ENCODE results near the gene BOD1. TPM values are rescaled to one million over a fixed set of nuclear protein-coding genes. Genes with fewer than 3 reads are reported as not detected.
A peak's percentile ranks its signal among the peaks of the same experiment; 100 is the strongest.

Gene BOD1
- 10 to 100 TPM; 37.3 to 55.1 (median 44.7) TPM for total RNA-seq

DNA sequence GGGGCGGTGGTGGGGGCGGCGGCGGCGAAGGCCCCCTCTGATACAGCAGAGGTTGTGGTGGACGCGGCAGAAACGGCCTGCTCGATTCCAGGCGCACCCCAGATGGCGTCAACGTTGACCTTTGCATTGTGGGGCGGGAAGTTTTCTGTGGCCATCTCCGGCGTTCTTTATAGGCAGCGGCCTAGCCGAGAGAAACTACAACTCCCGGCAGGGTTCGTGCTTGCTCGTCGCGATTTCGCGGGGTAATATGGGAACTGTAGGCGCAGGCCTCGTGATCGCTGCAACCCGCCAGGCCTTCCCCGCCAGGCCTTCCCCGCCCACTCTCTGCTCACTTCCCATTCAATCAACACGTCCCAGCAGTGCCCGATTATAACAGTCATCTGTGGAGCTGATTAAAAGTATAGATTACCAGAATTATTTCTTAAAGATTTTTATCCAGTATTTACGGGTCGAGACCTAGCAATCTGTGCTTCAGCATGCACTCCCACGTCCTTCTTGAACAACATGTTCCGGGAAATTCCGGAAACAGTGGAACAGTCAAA, at the start of gene BOD1:
Gene BOD1 (minus strand): TSS at position 74 of the 542 bp plus-strand sequence. CDS start 214 bp downstream, outside the sequence.
- H3K9me3 ChIP-seq, result no peaks in the 10 kb centered on the region
- TF ChIP-seq EP300 (IDR thresholded peaks at IDR 0.05) (peak; percentile 79 to 89), POLR2A (IDR thresholded peaks at IDR 0.05) (peak in 1 of 2 donors; percentile 40)
- TF ChIP-seq, protein P1, sequence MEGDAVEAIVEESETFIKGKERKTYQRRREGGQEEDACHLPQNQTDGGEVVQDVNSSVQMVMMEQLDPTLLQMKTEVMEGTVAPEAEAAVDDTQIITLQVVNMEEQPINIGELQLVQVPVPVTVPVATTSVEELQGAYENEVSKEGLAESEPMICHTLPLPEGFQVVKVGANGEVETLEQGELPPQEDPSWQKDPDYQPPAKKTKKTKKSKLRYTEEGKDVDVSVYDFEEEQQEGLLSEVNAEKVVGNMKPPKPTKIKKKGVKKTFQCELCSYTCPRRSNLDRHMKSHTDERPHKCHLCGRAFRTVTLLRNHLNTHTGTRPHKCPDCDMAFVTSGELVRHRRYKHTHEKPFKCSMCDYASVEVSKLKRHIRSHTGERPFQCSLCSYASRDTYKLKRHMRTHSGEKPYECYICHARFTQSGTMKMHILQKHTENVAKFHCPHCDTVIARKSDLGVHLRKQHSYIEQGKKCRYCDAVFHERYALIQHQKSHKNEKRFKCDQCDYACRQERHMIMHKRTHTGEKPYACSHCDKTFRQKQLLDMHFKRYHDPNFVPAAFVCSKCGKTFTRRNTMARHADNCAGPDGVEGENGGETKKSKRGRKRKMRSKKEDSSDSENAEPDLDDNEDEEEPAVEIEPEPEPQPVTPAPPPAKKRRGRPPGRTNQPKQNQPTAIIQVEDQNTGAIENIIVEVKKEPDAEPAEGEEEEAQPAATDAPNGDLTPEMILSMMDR (IDR thresholded peaks at IDR 0.05), result no peak
- 2 to 3% methylated on average over 27 to 29 of the region's 37 CpGs for WGBS, 2 donors
- DNase-seq (ENCODE audit: low spot score in 2 of 2), result peak; percentile 92 to 96
- no peaks in the 10 kb centered on the region for H3K27me3 ChIP-seq
- H3K4me1 ChIP-seq, result peaks cover 3 to 50% (median 24%) of the 10 kb centered on the region in 4 donors
- peaks cover 0 to 17% (median 0%) of the 10 kb centered on the region in 3 donors for H3K36me3 ChIP-seq
- peak within 1 kb of the TSS; percentile 67 to 98 (median 86) for H3K4me3 ChIP-seq
- peak within 1 kb of the TSS; percentile 93 to 96 (median 95) for H3K27ac ChIP-seq

DNA sequence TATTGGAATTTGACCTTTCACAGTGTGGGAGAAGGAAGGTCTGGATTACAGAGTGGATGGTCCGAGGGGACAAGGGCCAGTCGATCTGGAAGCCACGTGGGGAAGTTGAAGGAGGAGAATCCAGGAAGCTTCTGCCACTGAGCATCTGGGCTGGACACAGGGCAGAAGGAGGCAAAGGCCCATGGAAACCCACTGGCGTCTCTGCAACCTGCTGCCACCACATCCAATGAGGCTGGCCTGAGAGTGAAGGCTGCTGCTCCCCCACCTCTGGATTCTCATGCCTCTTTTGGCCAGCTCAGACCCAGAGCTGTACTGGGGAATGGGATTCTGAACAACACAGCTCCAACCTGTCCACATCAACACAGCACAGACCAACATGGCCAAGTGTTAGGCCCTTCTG, 48.9 kb upstream of the BOD1 start:
- Histone ChIP-seq H3K4me3 (no peak overlapping the region), H3K27ac (no peak overlapping the region), H3K36me3 (no peaks in the 10 kb centered on the region), H3K4me1 (peaks cover 0 to 8% (median under 1%) of the 10 kb centered on the region in 4 donors), H3K27me3 (no peaks in the 10 kb centered on the region), H3K9me3 (peaks cover 0 to 4% (median 0%) of the 10 kb centered on the region in 4 donors)
- TF ChIP-seq POLR2A (IDR thresholded peaks at IDR 0.05) (no peak), EP300 (IDR thresholded peaks at IDR 0.05) (no peak)
- TF ChIP-seq, protein P1 (IDR thresholded peaks at IDR 0.05), result no peak
- 70 to 80% methylated on average over 4 of the region's 4 CpGs for WGBS, 2 donors
- no peak for DNase-seq (ENCODE audit: low spot score in 2 of 2)

DNA sequence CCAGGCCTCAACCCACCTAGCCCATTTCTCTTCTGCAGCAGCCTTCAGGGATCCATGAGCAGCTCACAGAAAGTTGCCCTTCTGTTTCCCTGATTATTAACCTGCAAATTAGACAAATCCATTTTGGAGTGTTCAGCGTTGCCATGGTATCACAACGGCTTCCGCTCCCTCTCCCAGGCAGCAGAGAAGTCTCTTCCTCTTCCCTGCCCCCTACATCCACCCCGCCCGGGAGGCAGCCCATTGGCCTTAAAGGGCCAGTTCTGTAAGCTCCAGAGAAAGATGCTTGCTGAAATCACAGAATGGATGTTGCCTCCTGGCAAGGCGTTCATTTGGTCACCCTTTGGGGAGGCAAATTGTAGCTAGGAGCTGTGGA, 47.7 kb upstream of the BOD1 start:
- Histone ChIP-seq H3K9me3 (peaks cover 0 to 8% (median 0%) of the 10 kb centered on the region in 4 donors), H3K4me1 (no peaks in the 10 kb centered on the region), H3K27ac (no peak overlapping the region), H3K36me3 (no peaks in the 10 kb centered on the region), H3K4me3 (no peak overlapping the region), H3K27me3 (no peaks in the 10 kb centered on the region)
- TF ChIP-seq, protein P1 (IDR thresholded peaks at IDR 0.05), result no peak
- TF ChIP-seq EP300 (IDR thresholded peaks at IDR 0.05) (no peak), POLR2A (IDR thresholded peaks at IDR 0.05) (no peak)
- WGBS, 2 donors, result 17 to 30% methylated on average over 5 to 6 of the region's 6 CpGs
- DNase-seq (ENCODE audit: low spot score in 2 of 2), result no peak

- Histone ChIP-seq H3K4me3 (no peak overlapping the region), H3K36me3 (no peaks in the 10 kb centered on the region), H3K27me3 (no peaks in the 10 kb centered on the region), H3K9me3 (peaks cover 0 to 8% (median 0%) of the 10 kb centered on the region in 4 donors), H3K4me1 (no peaks in the 10 kb centered on the region), H3K27ac (no peak overlapping the region)
- TF ChIP-seq, protein P1 (IDR thresholded peaks at IDR 0.05), result no peak
- TF ChIP-seq POLR2A (IDR thresholded peaks at IDR 0.05) (no peak), EP300 (IDR thresholded peaks at IDR 0.05) (no peak)
- DNase-seq (ENCODE audit: low spot score in 2 of 2), result no peak
- WGBS, 2 donors, result 85 to 86% methylated on average over 13 of the region's 13 CpGs
Measured at GRCh38 chr5:173663352-173664153, 47.1 kb upstream of the BOD1 start.
